Mesothelial cell of epicardium (in vitro differentiated cells): ENCODE measurements around the gene TRIM63. TPM values are rescaled to one million over a fixed set of nuclear protein-coding genes. Genes with fewer than 3 reads are reported as not detected.

Experiments used
- DNase-seq, 2 experiments: peaks; one replicate each; pipeline ENCODE4 v3.0.0; 2021; ENCODE audit warnings: low spot score in 2 of 2; ENCODE audit not compliant: unreplicated experiment in 2 of 2
- H3K27ac Mint-ChIP-seq: 2 replicates; pipeline ENCODE4 v1.8.0; 2021; ENCODE audit warnings: mixed read lengths
- H3K27me3 Mint-ChIP-seq: 2 replicates; pipeline ENCODE4 v1.8.0; 2021; ENCODE audit warnings: low read depth, mixed read lengths
- H3K36me3 Mint-ChIP-seq: 2 replicates; pipeline ENCODE4 v1.8.0; 2021; ENCODE audit warnings: mixed read lengths
- H3K4me1 Mint-ChIP-seq: 2 replicates; pipeline ENCODE4 v1.8.0; 2021; ENCODE audit warnings: mixed read lengths
- H3K4me3 Mint-ChIP-seq: 2 replicates; pipeline ENCODE4 v1.8.0; 2021; ENCODE audit warnings: mild to moderate bottlenecking, moderate library complexity, mixed read lengths
- H3K9me3 Mint-ChIP-seq: 2 replicates; pipeline ENCODE4 v1.8.0; 2021; ENCODE audit warnings: mixed read lengths
- total RNA-seq: library from RNA; stranded (reverse); gene quantifications from 3 replicates; pipeline ENCODE4 v1.2.1, GENCODE V29; 2021
- TF ChIP-seq, protein P1 (sequence below): fragments of 200-600 bp; sonication (generic); IDR thresholded peaks from one replicate; pipeline ENCODE4 v1.5.0; 2021; ENCODE audit warnings: antibody characterized with exemption; ENCODE audit not compliant: unreplicated experiment

Gene TRIM63
- total RNA-seq, 1 donor from 2014 or later, result 1.9 TPM

DNA sequence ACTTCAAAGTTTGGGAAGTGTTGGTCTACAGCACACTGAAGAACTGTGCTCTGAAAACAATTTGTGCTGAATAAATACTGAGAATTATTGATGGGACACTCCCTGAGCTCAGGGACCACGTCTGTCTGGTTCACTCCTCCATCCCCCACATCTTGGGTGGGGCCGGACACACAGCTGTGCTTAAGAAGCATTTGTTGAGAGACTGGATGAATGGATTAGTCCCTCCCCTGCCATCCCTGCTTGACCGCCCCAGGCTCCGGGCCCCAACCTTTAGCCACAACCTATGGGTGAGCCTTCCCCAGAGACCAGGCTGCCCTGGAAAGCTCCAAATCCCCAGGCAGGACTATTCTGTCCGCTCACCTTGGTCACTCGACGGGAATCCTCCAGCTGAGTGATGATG is 7.5 kb downstream of the TRIM63 start:
- Mint-ChIP-seq H3K4me1 (peaks cover 8% of the 10 kb centered on the region), H3K9me3 (no peaks in the 10 kb centered on the region), H3K27ac (no peak overlapping the region), H3K4me3 (no peak overlapping the region), H3K36me3 (peaks cover 2% of the 10 kb centered on the region), H3K27me3 (no peaks in the 10 kb centered on the region)
- TF ChIP-seq, protein P1, sequence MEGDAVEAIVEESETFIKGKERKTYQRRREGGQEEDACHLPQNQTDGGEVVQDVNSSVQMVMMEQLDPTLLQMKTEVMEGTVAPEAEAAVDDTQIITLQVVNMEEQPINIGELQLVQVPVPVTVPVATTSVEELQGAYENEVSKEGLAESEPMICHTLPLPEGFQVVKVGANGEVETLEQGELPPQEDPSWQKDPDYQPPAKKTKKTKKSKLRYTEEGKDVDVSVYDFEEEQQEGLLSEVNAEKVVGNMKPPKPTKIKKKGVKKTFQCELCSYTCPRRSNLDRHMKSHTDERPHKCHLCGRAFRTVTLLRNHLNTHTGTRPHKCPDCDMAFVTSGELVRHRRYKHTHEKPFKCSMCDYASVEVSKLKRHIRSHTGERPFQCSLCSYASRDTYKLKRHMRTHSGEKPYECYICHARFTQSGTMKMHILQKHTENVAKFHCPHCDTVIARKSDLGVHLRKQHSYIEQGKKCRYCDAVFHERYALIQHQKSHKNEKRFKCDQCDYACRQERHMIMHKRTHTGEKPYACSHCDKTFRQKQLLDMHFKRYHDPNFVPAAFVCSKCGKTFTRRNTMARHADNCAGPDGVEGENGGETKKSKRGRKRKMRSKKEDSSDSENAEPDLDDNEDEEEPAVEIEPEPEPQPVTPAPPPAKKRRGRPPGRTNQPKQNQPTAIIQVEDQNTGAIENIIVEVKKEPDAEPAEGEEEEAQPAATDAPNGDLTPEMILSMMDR, result no peak
- DNase-seq, result no peak

DNA sequence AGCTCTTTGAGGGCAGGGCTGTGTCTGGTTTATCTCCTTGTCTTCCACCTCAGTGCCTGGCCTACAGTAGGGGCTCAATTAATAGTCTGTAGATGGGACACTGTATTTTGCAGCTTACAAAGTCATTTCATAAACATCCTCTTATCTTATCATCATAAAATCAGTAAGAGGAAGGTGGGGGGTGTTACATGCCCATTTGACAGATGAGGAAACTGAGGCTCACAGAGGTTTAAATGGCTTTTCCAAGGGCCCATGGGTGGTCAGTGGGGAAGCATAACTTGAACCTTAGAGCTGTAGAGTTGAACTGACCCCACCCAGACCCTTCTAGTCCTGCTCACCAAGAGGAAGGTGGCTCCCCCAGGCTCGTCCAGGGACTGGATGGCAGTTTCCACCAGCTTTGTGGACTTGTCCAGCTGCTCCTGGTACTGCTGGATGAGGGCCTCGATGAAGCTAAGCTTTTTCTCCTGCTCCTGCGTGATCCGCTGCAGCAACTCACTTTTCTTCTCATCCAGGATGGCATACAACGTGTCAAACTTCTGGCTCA is 9.3 kb downstream of the TRIM63 start:
- Mint-ChIP-seq H3K4me1 (peaks cover 13% of the 10 kb centered on the region), H3K27ac (no peak overlapping the region), H3K27me3 (no peaks in the 10 kb centered on the region), H3K36me3 (peaks cover 2% of the 10 kb centered on the region), H3K9me3 (no peaks in the 10 kb centered on the region), H3K4me3 (no peak overlapping the region)
- DNase-seq, result no peak
- TF ChIP-seq, protein P1, result no peak

GRCh38 chr1:26057189-26057588 is 10.2 kb downstream of the TRIM63 start:
- no peak overlapping the region for H3K4me3 Mint-ChIP-seq
- no peaks in the 10 kb centered on the region for H3K27me3 Mint-ChIP-seq
- H3K4me1 Mint-ChIP-seq, result peaks cover 13% of the 10 kb centered on the region
- no peak for DNase-seq
- no peak overlapping the region for H3K27ac Mint-ChIP-seq
- peaks cover 2% of the 10 kb centered on the region for H3K36me3 Mint-ChIP-seq
- TF ChIP-seq, protein P1, result no peak
- no peaks in the 10 kb centered on the region for H3K9me3 Mint-ChIP-seq

DNA sequence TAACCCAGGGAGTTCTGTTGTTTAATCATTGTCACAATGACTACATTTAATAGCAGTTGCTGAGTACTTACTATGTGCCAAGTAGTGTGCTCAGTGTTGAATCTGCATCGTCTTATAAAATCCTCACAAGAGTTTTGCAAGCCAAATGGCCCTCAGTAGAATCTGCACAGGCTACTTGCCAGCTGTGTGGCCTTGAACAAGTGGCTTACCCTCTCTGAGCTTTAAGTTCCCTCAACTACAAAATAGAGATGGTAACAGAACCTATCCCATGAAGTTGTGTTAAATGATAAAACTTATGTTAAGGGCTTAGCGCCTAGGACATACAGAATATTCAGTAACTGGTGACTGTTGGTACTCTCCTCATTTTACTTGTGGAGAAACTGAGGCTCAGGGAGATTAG is 12.4 kb downstream of the TRIM63 start:
- peaks cover 2% of the 10 kb centered on the region for H3K36me3 Mint-ChIP-seq
- no peak overlapping the region for H3K27ac Mint-ChIP-seq
- peaks cover 27% of the 10 kb centered on the region for H3K4me1 Mint-ChIP-seq
- no peak for DNase-seq
- no peaks in the 10 kb centered on the region for H3K9me3 Mint-ChIP-seq
- TF ChIP-seq, protein P1, result no peak
- H3K27me3 Mint-ChIP-seq, result peaks cover 4% of the 10 kb centered on the region
- H3K4me3 Mint-ChIP-seq, result no peak overlapping the region

- Mint-ChIP-seq H3K27me3 (peaks cover 10% of the 10 kb centered on the region), H3K27ac (no peak overlapping the region), H3K9me3 (no peaks in the 10 kb centered on the region), H3K4me3 (no peak overlapping the region), H3K4me1 (peaks cover 31% of the 10 kb centered on the region), H3K36me3 (peaks cover 2% of the 10 kb centered on the region)
- TF ChIP-seq, protein P1, result no peak
- DNase-seq, result no peak
Measured at GRCh38 chr1:26053718-26054560, 13.5 kb downstream of the TRIM63 start.
